Trophoblast cell (in vitro differentiated cells and primary cell): Measurements from ENCODE around the gene SUSD3.

ENCODE experiments used
- DNase-seq, 2 donors: peaks; one replicate each; pipeline ENCODE4 v3.0.0-alpha.2; 2016
- H2AFZ ChIP-seq: 2 replicates; pipeline ENCODE4 v1.6.1; 2013; ENCODE audit warnings: low read length, moderate library complexity, mild to moderate bottlenecking; ENCODE audit not compliant: insufficient read depth, poor library complexity
- H2AK5ac ChIP-seq: 2 replicates; pipeline ENCODE4 v1.6.1; 2013; ENCODE audit warnings: mild to moderate bottlenecking, low read length
- H2BK120ac ChIP-seq: 2 replicates; pipeline ENCODE4 v1.6.1; 2013; ENCODE audit warnings: low read length, mild to moderate bottlenecking, moderate library complexity; ENCODE audit not compliant: insufficient read depth, poor library complexity
- H2BK12ac ChIP-seq: 2 replicates; pipeline ENCODE4 v1.6.1; 2013; ENCODE audit warnings: mild to moderate bottlenecking, low read length, moderate library complexity
- H2BK5ac ChIP-seq: 2 replicates; pipeline ENCODE4 v1.6.1; 2013; ENCODE audit warnings: low read length, low read depth, moderate library complexity, mild to moderate bottlenecking; ENCODE audit not compliant: poor library complexity
- H3K14ac ChIP-seq: 2 replicates; pipeline ENCODE4 v1.6.1; 2013; ENCODE audit warnings: mild to moderate bottlenecking, low read length
- H3K18ac ChIP-seq: 2 replicates; pipeline ENCODE4 v1.6.1; 2013; ENCODE audit warnings: mild to moderate bottlenecking, low read length
- H3K23ac ChIP-seq: 2 replicates; pipeline ENCODE4 v1.6.1; 2013; ENCODE audit warnings: low read length
- H3K27ac ChIP-seq: 2 replicates; pipeline ENCODE4 v1.5.1; 2013; ENCODE audit warnings: low read depth, mild to moderate bottlenecking, inconsistent platforms, low read length, moderate library complexity
- H3K27me3 ChIP-seq: 2 replicates; pipeline ENCODE4 v1.6.1; 2013; ENCODE audit warnings: inconsistent platforms, mild to moderate bottlenecking, low read length, moderate library complexity; ENCODE audit not compliant: insufficient read depth
- H3K36me3 ChIP-seq, 2 experiments: 1 replicate in 1 of 2; 2 replicates in 1 of 2; pipeline ENCODE4 v1.6.1; 2013; ENCODE audit warnings: low read length in 2 of 2, mild to moderate bottlenecking in 2 of 2, moderate library complexity in 1 of 2; ENCODE audit not compliant: insufficient read depth in 2 of 2, control insufficient read depth in 1 of 2
- H3K4ac ChIP-seq: 2 replicates; pipeline ENCODE4 v1.6.1; 2013; ENCODE audit warnings: low read depth, mild to moderate bottlenecking, low read length, moderate library complexity
- H3K4me1 ChIP-seq, 2 experiments: 1 replicate in 1 of 2; 2 replicates in 1 of 2; pipeline ENCODE4 v1.6.1; 2013; ENCODE audit warnings: low read length in 2 of 2, mild to moderate bottlenecking in 2 of 2, moderate library complexity in 1 of 2; ENCODE audit not compliant: insufficient read depth in 2 of 2, control insufficient read depth in 1 of 2
- H3K4me2 ChIP-seq: 2 replicates; pipeline ENCODE4 v1.6.1; 2013; ENCODE audit warnings: inconsistent platforms, mild to moderate bottlenecking, low read length, moderate library complexity
- H3K4me3 ChIP-seq: 2 replicates; pipeline ENCODE4 v1.5.1; 2013; ENCODE audit warnings: mild to moderate bottlenecking, low read depth, low read length, inconsistent platforms
- H3K79me1 ChIP-seq: one replicate; pipeline ENCODE4 v1.6.1; 2013; ENCODE audit warnings: low read length
- H3K79me2 ChIP-seq: 2 replicates; pipeline ENCODE4 v1.6.1; 2013; ENCODE audit warnings: low read length, mild to moderate bottlenecking; ENCODE audit not compliant: control insufficient read depth, insufficient read depth, poor library complexity
- H3K9ac ChIP-seq: 2 replicates; pipeline ENCODE4 v1.6.1; 2013; ENCODE audit warnings: mild to moderate bottlenecking, low read length
- H3K9me3 ChIP-seq: 2 replicates; pipeline ENCODE4 v1.6.1; 2013; ENCODE audit warnings: low read depth, mild to moderate bottlenecking, control low read depth, inconsistent platforms, low read length; ENCODE audit not compliant: insufficient read depth
- H4K12ac ChIP-seq: 2 replicates; pipeline ENCODE4 v1.6.1; 2013; ENCODE audit warnings: low read depth, mild to moderate bottlenecking, low read length, moderate library complexity
- H4K8ac ChIP-seq: 2 replicates; pipeline ENCODE4 v1.6.1; 2013; ENCODE audit warnings: low read depth, mild to moderate bottlenecking, low read length, moderate library complexity
- H4K91ac ChIP-seq: one replicate; pipeline ENCODE4 v1.6.1; 2013; ENCODE audit warnings: low read depth, mild to moderate bottlenecking, low read length, moderate library complexity
- WGBS: extraction: QIAGEN DNeasy Blood & Tissue Kit; methylation state at CpG from one replicate; pipeline ENCODE4 v1.1.7; 2013; ENCODE audit warnings: missing lambda C conversion rate; ENCODE audit not compliant: insufficient read length, insufficient coverage; ENCODE audit errors: extremely low coverage; 5-methylcytosine and 5-hydroxymethylcytosine counted together

SUSD3 gene

GRCh38 chr9:93068956-93069355 lies 10.5 kb downstream of the SUSD3 start:
- Histone ChIP-seq H3K4me1 (no peaks in the 10 kb centered on the region), H3K14ac (no peak overlapping the region), H4K8ac (no peak overlapping the region), H3K23ac (no peak overlapping the region), H4K12ac (no peak overlapping the region), H3K9me3 (no peaks in the 10 kb centered on the region), H3K27me3 (no peaks in the 10 kb centered on the region), H2BK5ac (no peak overlapping the region), H3K4me3 (no peak overlapping the region), H3K18ac (no peak overlapping the region), H3K4me2 (no peak overlapping the region), H2AK5ac (no peak overlapping the region), H2AFZ (no peak overlapping the region), H3K4ac (no peak overlapping the region), H3K36me3 (no peaks in the 10 kb centered on the region), H2BK120ac (no peak overlapping the region), H3K9ac (no peak overlapping the region), H3K79me2 (no peaks in the 10 kb centered on the region), H2BK12ac (no peak overlapping the region), H3K79me1 (no peaks in the 10 kb centered on the region), H3K27ac (no peak overlapping the region), H4K91ac (no peak overlapping the region)
- DNase-seq = peak; percentile 49 to 75
- no CpG with 5 or more reads among the region's 4 CpGs for WGBS

GRCh38 chr9:93071464-93071863 lies 13.0 kb downstream of the SUSD3 start:
- Histone ChIP-seq H4K91ac (no peak overlapping the region), H3K9me3 (no peaks in the 10 kb centered on the region), H3K4ac (no peak overlapping the region), H2BK120ac (no peak overlapping the region), H4K12ac (no peak overlapping the region), H3K79me2 (no peaks in the 10 kb centered on the region), H3K36me3 (no peaks in the 10 kb centered on the region), H3K4me1 (no peaks in the 10 kb centered on the region), H2AFZ (no peak overlapping the region), H3K23ac (no peak overlapping the region), H4K8ac (no peak overlapping the region), H3K14ac (no peak overlapping the region), H2AK5ac (no peak overlapping the region), H3K9ac (no peak overlapping the region), H3K4me2 (no peak overlapping the region), H3K4me3 (no peak overlapping the region), H2BK12ac (no peak overlapping the region), H3K79me1 (no peaks in the 10 kb centered on the region), H3K27me3 (no peaks in the 10 kb centered on the region), H3K18ac (no peak overlapping the region), H3K27ac (no peak overlapping the region), H2BK5ac (no peak overlapping the region)
- DNase-seq = peak; percentile 29 to 70
- no CpG with 5 or more reads among the region's 7 CpGs for WGBS

GRCh38 chr9:93072383-93072795 lies 13.9 kb downstream of the SUSD3 start:
- no peak overlapping the region for H2BK120ac ChIP-seq
- H3K18ac ChIP-seq = no peak overlapping the region
- H3K79me1 ChIP-seq = no peaks in the 10 kb centered on the region
- no peak overlapping the region for H4K8ac ChIP-seq
- no peak overlapping the region for H3K14ac ChIP-seq
- no peak overlapping the region for H2BK12ac ChIP-seq
- no peak overlapping the region for H4K12ac ChIP-seq
- no peak overlapping the region for H3K4ac ChIP-seq
- no peak overlapping the region for H2AK5ac ChIP-seq
- H3K4me1 ChIP-seq = no peaks in the 10 kb centered on the region
- H3K9me3 ChIP-seq = no peaks in the 10 kb centered on the region
- H3K27ac ChIP-seq = no peak overlapping the region
- H3K23ac ChIP-seq = no peak overlapping the region
- H3K79me2 ChIP-seq = no peaks in the 10 kb centered on the region
- no peak overlapping the region for H3K4me2 ChIP-seq
- no peak overlapping the region for H2AFZ ChIP-seq
- H3K9ac ChIP-seq = no peak overlapping the region
- no peak overlapping the region for H3K4me3 ChIP-seq
- no peak overlapping the region for H4K91ac ChIP-seq
- no peak overlapping the region for H2BK5ac ChIP-seq
- WGBS = no CpG with 5 or more reads among the region's 5 CpGs
- no peak for DNase-seq
- H3K36me3 ChIP-seq = no peaks in the 10 kb centered on the region
- H3K27me3 ChIP-seq = no peaks in the 10 kb centered on the region

- no peaks in the 10 kb centered on the region for H3K36me3 ChIP-seq
- H3K4ac ChIP-seq = no peak overlapping the region
- no peak overlapping the region for H4K8ac ChIP-seq
- H2BK12ac ChIP-seq = no peak overlapping the region
- H3K9ac ChIP-seq = no peak overlapping the region
- H4K91ac ChIP-seq = no peak overlapping the region
- H3K18ac ChIP-seq = no peak overlapping the region
- no peak overlapping the region for H2AFZ ChIP-seq
- no peak overlapping the region for H3K4me3 ChIP-seq
- H3K4me1 ChIP-seq = no peaks in the 10 kb centered on the region
- no peak for DNase-seq
- H3K9me3 ChIP-seq = no peaks in the 10 kb centered on the region
- no peaks in the 10 kb centered on the region for H3K79me1 ChIP-seq
- no peaks in the 10 kb centered on the region for H3K27me3 ChIP-seq
- H3K23ac ChIP-seq = no peak overlapping the region
- H3K4me2 ChIP-seq = no peak overlapping the region
- no peak overlapping the region for H4K12ac ChIP-seq
- no CpG with 5 or more reads among the region's 12 CpGs for WGBS
- H3K14ac ChIP-seq = no peak overlapping the region
- H2BK120ac ChIP-seq = no peak overlapping the region
- H2BK5ac ChIP-seq = no peak overlapping the region
- no peak overlapping the region for H3K27ac ChIP-seq
- H3K79me2 ChIP-seq = no peaks in the 10 kb centered on the region
- H2AK5ac ChIP-seq = no peak overlapping the region
Observed at GRCh38 chr9:93076101-93076791, 17.7 kb downstream of the SUSD3 start.
